NOMO-1 (cell line): ENCODE results near the gene CRB1.
"Not testable (repeated sequence)": the region's sequence is repeated elsewhere in the genome, so short reads cannot be mapped to it uniquely, and the experiment has no call there.

Experiments
- DNase-seq, 2 experiments: peaks; one replicate each; lab custom pipeline; 2025; ENCODE audit not compliant: unreplicated experiment in 2 of 2; lab: John Stamatoyannopoulos, UW

Gene CRB1

GRCh38 chr1:197451381-197451780, 183.3 kb downstream of the CRB1 start:
- DNase-seq: no peak

- DNase-seq: no peak
Observed at GRCh38 chr1:197453376-197454058, 185.5 kb downstream of the CRB1 start.

- no peak for DNase-seq
Observed at GRCh38 chr1:197462539-197462938, 194.5 kb downstream of the CRB1 start.

GRCh38 chr1:197463142-197463541, 195.1 kb downstream of the CRB1 start:
- DNase-seq: no peak

- peak; percentile 56 to 78 for DNase-seq
Observed at GRCh38 chr1:197464044-197464443, 196.0 kb downstream of the CRB1 start.

- DNase-seq: no peak
Observed at GRCh38 chr1:197465528-197466327, 197.7 kb downstream of the CRB1 start.

GRCh38 chr1:197466813-197467212, 198.8 kb downstream of the CRB1 start:
- DNase-seq: no peak

GRCh38 chr1:197467881-197468280, 199.8 kb downstream of the CRB1 start:
- no peak for DNase-seq

- no peak for DNase-seq
Observed at GRCh38 chr1:197468543-197469175, 200.6 kb downstream of the CRB1 start.

- peak in 1 of 2 experiments; percentile 11 for DNase-seq
Observed at GRCh38 chr1:197469620-197470210, 201.7 kb downstream of the CRB1 start.

- no peak for DNase-seq
Observed at GRCh38 chr1:197470330-197470729, 202.3 kb downstream of the CRB1 start.

- no peak for DNase-seq
Observed at GRCh38 chr1:197471248-197471985, 203.4 kb downstream of the CRB1 start.

GRCh38 chr1:197472141-197472540, 204.1 kb downstream of the CRB1 start:
- DNase-seq: no peak

GRCh38 chr1:197480446-197480845, 212.4 kb downstream of the CRB1 start:
- no peak for DNase-seq

- DNase-seq: no peak
Observed at GRCh38 chr1:197481101-197481500, 213.0 kb downstream of the CRB1 start.

GRCh38 chr1:197485790-197486189, 217.7 kb downstream of the CRB1 start:
- DNase-seq: peak in 1 of 2 experiments; percentile 15

- DNase-seq: no peak
Observed at GRCh38 chr1:197486946-197487345, 218.9 kb downstream of the CRB1 start.

GRCh38 chr1:197491505-197491904, 223.5 kb downstream of the CRB1 start:
- not testable (repeated sequence) for DNase-seq

- no peak for DNase-seq
Observed at GRCh38 chr1:197496722-197497121, 228.7 kb downstream of the CRB1 start.

- no peak for DNase-seq
Observed at GRCh38 chr1:197510691-197511378, 242.8 kb downstream of the CRB1 start.
